Caco-2 (cell line): Measurements from ENCODE around the gene LRRC56. TPM values are rescaled to one million over a fixed set of nuclear protein-coding genes. Genes with fewer than 3 reads are reported as not detected.

Experiments
- BruUV-seq: library from RNA; stranded (reverse); fragments of 400-500 nt; replicated peaks from 2 replicates; lab custom pipeline; 2021; lab: Mats Ljungman, UMichigan
- CTCF ChIA-PET: fragments of 300-600 bp; sonication (Branson Sonifier 250); formaldehyde crosslinking; loops from one replicate; lab custom pipeline; 2022; ENCODE audit warnings: antibody characterized with exemption; lab: Charles Lee
- POLR2A ChIA-PET: fragments of 300-600 bp; sonication (Branson Sonifier 250); formaldehyde crosslinking; loops from one replicate; lab custom pipeline; 2022; ENCODE audit warnings: antibody characterized with exemption; lab: Charles Lee
- DNase-seq, 2 experiments: peaks; one replicate each; pipeline versions ENCODE4 v3.0.0 to v3.0.0-alpha.2; 2020 to 2022
- H3K27me3 ChIP-seq: replicated peaks from 2 replicates; pipeline ENCODE4 v1.6.0; 2011; ENCODE audit warnings: low read length; ENCODE audit not compliant: control insufficient read depth, insufficient read depth
- H3K36me3 ChIP-seq: 2 replicates; pipeline ENCODE4 v1.5.1; 2011; ENCODE audit warnings: low read length; ENCODE audit not compliant: control insufficient read depth, insufficient read depth
- H3K4me1 ChIP-seq: fragments of 250-450 bp; sonication (Bioruptor Pico); 2 replicates; pipeline ENCODE4 v1.5.1; 2020; ENCODE audit warnings: mild to moderate bottlenecking
- H3K4me3 ChIP-seq: 2 replicates; pipeline ENCODE4 v1.5.1; 2011; ENCODE audit warnings: low read depth, mild to moderate bottlenecking, control low read depth, low read length
- H3K9me3 ChIP-seq: fragments of 250-450 bp; sonication (Bioruptor Pico); 2 replicates; pipeline ENCODE4 v1.5.1; 2020; ENCODE audit warnings: mild to moderate bottlenecking, moderate library complexity
- H3K27ac Mint-ChIP-seq: one replicate; pipeline ENCODE4 v1.8.0; 2022; ENCODE audit warnings: mixed read lengths; ENCODE audit not compliant: unreplicated experiment
- H3K27me3 Mint-ChIP-seq: one replicate; pipeline ENCODE4 v1.8.0; 2022; ENCODE audit warnings: mixed read lengths; ENCODE audit not compliant: insufficient read depth, unreplicated experiment
- H3K36me3 Mint-ChIP-seq: one replicate; pipeline ENCODE4 v1.8.0; 2022; ENCODE audit warnings: mild to moderate bottlenecking, mixed read lengths; ENCODE audit not compliant: insufficient read depth, unreplicated experiment
- H3K4me1 Mint-ChIP-seq: one replicate; pipeline ENCODE4 v1.8.0; 2022; ENCODE audit warnings: low read depth, mixed read lengths; ENCODE audit not compliant: unreplicated experiment
- H3K4me3 Mint-ChIP-seq: one replicate; pipeline ENCODE4 v1.8.0; 2022; ENCODE audit warnings: mild to moderate bottlenecking, moderate library complexity, mixed read lengths; ENCODE audit not compliant: unreplicated experiment
- H3K9me3 Mint-ChIP-seq: one replicate; pipeline ENCODE4 v1.8.0; 2022; ENCODE audit warnings: mixed read lengths; ENCODE audit not compliant: unreplicated experiment
- CTCF ChIP-seq, 2 experiments: fragments of 200-600 bp in 1 of 2; IDR thresholded peaks; 1 replicate in 1 of 2; 2 replicates in 1 of 2; pipeline versions ENCODE4 v1.5.1 to v1.8.0; 2011 to 2022; ENCODE audit warnings: antibody characterized with exemption in 1 of 2, control low read depth in 1 of 2, inconsistent platforms in 1 of 2, low read depth in 1 of 2, low read length in 1 of 2, mild to moderate bottlenecking in 1 of 2, moderate library complexity in 1 of 2; ENCODE audit not compliant: insufficient read depth in 1 of 2, severe bottlenecking in 1 of 2, unreplicated experiment in 1 of 2
- intact Hi-C: fragments of 100-400 bp; cut with micrococcal nuclease; formaldehyde crosslinking; loops from one replicate; pipeline ENCODE4 v1.10.0; 2022; ENCODE audit not compliant: unreplicated experiment
- total RNA-seq: library from RNA; stranded (reverse); gene quantifications from 2 replicates; pipeline ENCODE4 v1.2.3, GENCODE V29; 2022

Gene LRRC56
- total RNA-seq, 1 experiment from 2014 or later = 4.4 TPM

- no peaks in the 10 kb centered on the region for H3K4me1 ChIP-seq
- TF ChIP-seq CTCF (IDR thresholded peaks at IDR 0.05; ENCODE audit: insufficient read depth in 1 of 2, low read depth in 1 of 2, low read length in 1 of 2, severe bottlenecking in 1 of 2, unreplicated experiment in 1 of 2) = no peak
- no peaks in the 10 kb centered on the region for H3K4me1 Mint-ChIP-seq
- no peaks in the 10 kb centered on the region for H3K9me3 Mint-ChIP-seq
- H3K27me3 Mint-ChIP-seq = no peaks in the 10 kb centered on the region
- no peaks in the 10 kb centered on the region for H3K9me3 ChIP-seq
- H3K4me3 Mint-ChIP-seq = no peak overlapping the region
- no peak overlapping the region for H3K4me3 ChIP-seq
- H3K27ac Mint-ChIP-seq = no peak overlapping the region
- H3K36me3 Mint-ChIP-seq = peaks cover 66% of the 10 kb centered on the region
- H3K36me3 ChIP-seq = peaks cover 4% of the 10 kb centered on the region
- no peak for DNase-seq
- intact Hi-C loops = no loop called here
- H3K27me3 ChIP-seq = no peaks in the 10 kb centered on the region
- CTCF ChIA-PET = no interaction called here
- POLR2A ChIA-PET = no interaction called here
- BruUV-seq = no TSS peak
These were observed 44.7 kb upstream of the LRRC56 start for GRCh38 chr11:492427-493226.

- peaks cover 7% of the 10 kb centered on the region for H3K36me3 ChIP-seq
- BruUV-seq = no TSS peak
- ChIA-PET POLR2A (no interaction called here), CTCF (no interaction called here)
- peak overlapping the region; percentile 71 for H3K27ac Mint-ChIP-seq
- intact Hi-C loops = no loop called here
- H3K4me1 Mint-ChIP-seq = no peaks in the 10 kb centered on the region
- H3K27me3 ChIP-seq = no peaks in the 10 kb centered on the region
- no peaks in the 10 kb centered on the region for H3K27me3 Mint-ChIP-seq
- no peaks in the 10 kb centered on the region for H3K9me3 ChIP-seq
- H3K4me3 Mint-ChIP-seq = no peak overlapping the region
- H3K4me1 ChIP-seq = no peaks in the 10 kb centered on the region
- DNase-seq = no peak
- no peak for TF ChIP-seq CTCF (IDR thresholded peaks at IDR 0.05; ENCODE audit: insufficient read depth in 1 of 2, low read depth in 1 of 2, low read length in 1 of 2, severe bottlenecking in 1 of 2, unreplicated experiment in 1 of 2)
- H3K9me3 Mint-ChIP-seq = no peaks in the 10 kb centered on the region
- no peak overlapping the region for H3K4me3 ChIP-seq
- H3K36me3 Mint-ChIP-seq = peaks cover 88% of the 10 kb centered on the region
These were observed 42.4 kb upstream of the LRRC56 start for GRCh38 chr11:494761-495536.

- Mint-ChIP-seq H3K4me3 (no peak overlapping the region), H3K36me3 (peaks cover 93% of the 10 kb centered on the region), H3K9me3 (no peaks in the 10 kb centered on the region), H3K4me1 (no peaks in the 10 kb centered on the region), H3K27me3 (no peaks in the 10 kb centered on the region), H3K27ac (peak overlapping the region; percentile 71)
- no peaks in the 10 kb centered on the region for H3K9me3 ChIP-seq
- no peaks in the 10 kb centered on the region for H3K4me1 ChIP-seq
- intact Hi-C loops = no loop called here
- H3K27me3 ChIP-seq = no peaks in the 10 kb centered on the region
- no peak for TF ChIP-seq CTCF (IDR thresholded peaks at IDR 0.05; ENCODE audit: insufficient read depth in 1 of 2, low read depth in 1 of 2, low read length in 1 of 2, severe bottlenecking in 1 of 2, unreplicated experiment in 1 of 2)
- H3K36me3 ChIP-seq = peaks cover 9% of the 10 kb centered on the region
- no peak for DNase-seq
- ChIA-PET POLR2A (no interaction called here), CTCF (no interaction called here)
- no peak overlapping the region for H3K4me3 ChIP-seq
- no TSS peak for BruUV-seq
These were observed 41.8 kb upstream of the LRRC56 start for GRCh38 chr11:495537-495931.
